ENCODE results near the gene LRIT2. TPM values are rescaled to one million over a fixed set of nuclear protein-coding genes. Genes with fewer than 3 reads are reported as not detected.
A peak's percentile ranks its signal among the peaks of the same experiment; 100 is the strongest.

Gene LRIT2
- total RNA-seq, 1 experiment from 2014 or later = not detected

GRCh38 chr10:84205853-84206525 lies 19.4 kb downstream of the LRIT2 start:
- no peaks in the 10 kb centered on the region for H3K9me3 ChIP-seq (ENCODE audit: control insufficient read depth, low read depth, low read length)
- no peak overlapping the region for H4K5ac ChIP-seq (ENCODE audit: insufficient read length, low read depth, low read length)
- H2BK15ac ChIP-seq (ENCODE audit: low read depth, low read length) = no peak overlapping the region
- no peaks in the 10 kb centered on the region for H3K9me3 Mint-ChIP-seq
- no peaks in the 10 kb centered on the region for H3K79me2 ChIP-seq (ENCODE audit: insufficient read depth, low read length)
- no peak overlapping the region for H3K23ac ChIP-seq (ENCODE audit: insufficient read length, low read depth, low read length)
- H3K79me1 ChIP-seq (ENCODE audit: insufficient read depth, low read depth, low read length, poor library complexity, severe bottlenecking) = no peaks in the 10 kb centered on the region
- no peak for TF ChIP-seq CTCF (conservative IDR thresholded peaks at IDR 0.05)
- no peak overlapping the region for H3K4ac ChIP-seq (ENCODE audit: low read depth, low read length)
- H3K4me2 ChIP-seq (ENCODE audit: insufficient read depth, insufficient read length, low read length) = no peak overlapping the region
- H3K4me3 Mint-ChIP-seq = no peak overlapping the region; a peak in 1 of 5 replicates
- no peaks in the 10 kb centered on the region for H3K23me2 ChIP-seq (ENCODE audit: insufficient read length, low read depth, low read length, poor library complexity, severe bottlenecking)
- H2BK20ac ChIP-seq (ENCODE audit: low read depth, low read length, poor library complexity, severe bottlenecking) = no peak overlapping the region
- no peak overlapping the region for H3T11ph ChIP-seq (ENCODE audit: low read length)
- no peaks in the 10 kb centered on the region for H3K4me1 ChIP-seq (ENCODE audit: insufficient read depth, low read length)
- H3K27me3 ChIP-seq (ENCODE audit: insufficient read depth, low read length) = no peaks in the 10 kb centered on the region
- no peak overlapping the region for H2AK5ac ChIP-seq (ENCODE audit: insufficient read length, low read length)
- no peak overlapping the region for H2BK12ac ChIP-seq (ENCODE audit: insufficient read length, low read depth, low read length)
- H3K9ac ChIP-seq (ENCODE audit: extremely low read depth, insufficient read length, low read length) = no peak overlapping the region
- no peak overlapping the region for H2BK5ac ChIP-seq (ENCODE audit: insufficient read length, low read length)
- H3K36me3 Mint-ChIP-seq (ENCODE audit: insufficient read depth in 1 of 3, low read depth in 3 of 3) = no peaks in the 10 kb centered on the region
- WGBS (ENCODE audit: extremely low coverage, insufficient read length, low lambda C conversion rate) = no CpG with 5 or more reads among the region's 6 CpGs
- H3K27ac Mint-ChIP-seq = peak overlapping the region in 1 of 3 experiments; percentile 66; a peak in 1 of 7 replicates
- peaks cover 3% of the 10 kb centered on the region; the same call in 1 of the 2 replicates for H3K27me3 Mint-ChIP-seq (ENCODE audit: low read depth)
- no peak overlapping the region for H3K14ac ChIP-seq (ENCODE audit: insufficient read depth, low read length)
- no peak overlapping the region for H4K91ac ChIP-seq (ENCODE audit: insufficient read length, low read depth, low read length)
- no peaks in the 10 kb centered on the region for H4K20me1 ChIP-seq (ENCODE audit: control insufficient read depth, insufficient read depth, insufficient read length)
- H3K27ac ChIP-seq (ENCODE audit: insufficient read length, low read depth, low read length) = no peak overlapping the region
- no peak overlapping the region for H2AFZ ChIP-seq (ENCODE audit: low read length)
- H3K18ac ChIP-seq (ENCODE audit: insufficient read length, low read depth, low read length) = no peak overlapping the region
- DNase-seq = no peak
- no peaks in the 10 kb centered on the region for H3K4me1 Mint-ChIP-seq
- H4K8ac ChIP-seq (replicated peaks; ENCODE audit: insufficient read length, low read depth, low read length) = no peak overlapping the region
- H2BK120ac ChIP-seq (ENCODE audit: low read depth, low read length, poor library complexity, severe bottlenecking) = no peak overlapping the region
- no peak overlapping the region for H3K56ac ChIP-seq (ENCODE audit: insufficient read length, low read depth, low read length)

Measured in H9 (cell line).